GM21367 (cell line): ENCODE data around the gene MTPN.

ENCODE experiments used
- ATAC-seq: cut with Tn5 transposase; IDR thresholded peaks from one replicate; pipeline ENCODE4 v1.9.1; 2021; ENCODE audit not compliant: unreplicated experiment

Gene MTPN

DNA sequence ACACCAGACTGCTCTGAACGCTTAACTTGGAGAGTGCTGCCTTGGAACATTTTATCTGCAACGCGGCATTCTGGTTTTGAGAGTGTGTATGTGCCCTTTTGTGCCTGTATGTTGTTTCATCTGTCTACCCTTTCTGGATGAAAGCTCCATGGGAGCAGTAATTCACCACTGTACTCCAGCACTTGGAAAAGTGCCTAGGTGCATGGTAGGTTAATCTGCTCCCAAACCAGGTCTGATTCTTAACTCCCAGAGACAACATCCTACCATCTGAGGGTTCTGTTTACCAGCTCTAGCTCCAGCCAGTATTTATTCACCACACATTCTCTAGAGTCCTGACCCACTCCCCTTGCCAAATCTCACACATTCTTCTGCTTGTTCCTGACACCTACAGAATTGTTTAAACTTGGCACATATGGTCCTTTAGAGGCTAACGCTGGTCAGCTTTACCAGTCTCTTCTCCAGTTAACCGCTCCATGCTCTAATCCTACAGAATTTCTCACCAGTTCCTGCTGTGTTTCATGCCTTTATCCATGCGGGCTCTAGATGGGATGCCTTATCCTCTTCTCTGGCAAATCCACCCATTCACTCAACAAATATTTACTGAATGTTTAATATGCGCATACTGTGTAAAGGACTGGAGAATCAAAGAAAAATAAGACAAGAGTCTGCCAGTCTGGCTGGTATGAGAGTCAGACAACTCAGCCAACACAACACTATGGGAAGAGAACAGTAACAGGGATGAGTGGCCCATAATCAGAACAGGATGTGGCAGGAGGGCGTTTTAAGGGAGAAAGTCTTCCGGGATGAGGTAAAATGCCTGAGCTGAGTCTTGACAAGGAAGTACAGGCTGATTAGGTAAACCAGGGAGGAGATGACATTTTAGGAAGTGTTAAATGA, 46.3 kb downstream of the MTPN start:
- no peak for ATAC-seq

DNA sequence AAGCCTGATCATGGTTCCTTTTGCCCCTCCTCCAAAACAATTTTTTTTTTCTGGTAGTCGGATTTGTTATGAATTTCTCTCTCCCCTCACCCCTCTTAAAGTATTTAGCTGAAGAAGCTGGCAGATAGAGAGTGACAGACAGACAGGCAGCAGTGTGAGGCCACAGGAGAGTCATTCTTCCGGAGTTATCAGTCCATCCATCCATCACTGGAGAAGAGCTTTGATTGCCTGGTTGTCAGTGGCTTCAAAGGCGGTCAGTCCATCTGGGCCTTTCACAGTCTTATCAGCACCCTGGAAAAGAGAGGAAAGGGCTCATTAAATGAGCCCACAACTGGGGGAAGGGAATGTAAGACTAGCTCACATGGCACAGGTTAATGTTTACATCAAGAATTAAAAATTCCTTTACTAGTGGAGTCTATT, 47.4 kb downstream of the MTPN start:
- no peak for ATAC-seq

DNA sequence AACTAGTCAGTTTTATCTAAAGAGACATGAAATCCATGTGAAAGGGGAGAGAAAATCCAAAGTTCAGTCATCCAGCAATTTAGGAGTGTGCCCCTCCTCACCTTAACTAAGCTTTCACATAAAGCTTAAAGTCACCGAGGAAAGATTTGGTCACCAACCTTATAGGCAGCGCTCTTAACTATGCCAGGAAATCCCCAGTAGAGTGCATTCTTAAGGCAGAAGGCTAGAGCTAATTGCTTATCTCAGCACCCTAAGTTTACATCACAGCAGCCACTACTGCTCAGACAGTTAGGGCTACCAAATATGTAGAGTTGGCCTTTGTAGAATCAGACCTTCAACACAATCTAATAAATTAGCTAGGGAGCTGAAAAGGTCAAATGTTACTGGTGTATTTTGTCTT, 47.9 kb downstream of the MTPN start:
- ATAC-seq: no peak

DNA sequence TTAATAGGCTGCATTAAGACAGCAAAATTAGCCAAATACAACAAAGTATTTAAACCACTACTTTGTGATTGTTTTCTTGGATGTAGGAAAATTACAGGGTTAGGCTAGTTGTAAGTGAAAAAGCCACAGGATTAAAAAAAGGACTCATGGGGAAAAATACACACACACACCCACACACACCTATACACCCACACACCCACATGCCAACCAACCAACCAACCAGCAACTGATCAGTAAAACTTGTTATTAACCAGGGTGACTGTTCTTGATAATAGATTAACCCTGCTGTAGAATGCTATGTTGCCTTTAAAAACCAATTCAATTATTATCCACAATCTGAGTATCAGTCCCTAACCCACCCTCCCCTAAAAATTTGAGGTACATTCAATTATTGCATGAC, 49.0 kb downstream of the MTPN start:
- ATAC-seq: no peak

DNA sequence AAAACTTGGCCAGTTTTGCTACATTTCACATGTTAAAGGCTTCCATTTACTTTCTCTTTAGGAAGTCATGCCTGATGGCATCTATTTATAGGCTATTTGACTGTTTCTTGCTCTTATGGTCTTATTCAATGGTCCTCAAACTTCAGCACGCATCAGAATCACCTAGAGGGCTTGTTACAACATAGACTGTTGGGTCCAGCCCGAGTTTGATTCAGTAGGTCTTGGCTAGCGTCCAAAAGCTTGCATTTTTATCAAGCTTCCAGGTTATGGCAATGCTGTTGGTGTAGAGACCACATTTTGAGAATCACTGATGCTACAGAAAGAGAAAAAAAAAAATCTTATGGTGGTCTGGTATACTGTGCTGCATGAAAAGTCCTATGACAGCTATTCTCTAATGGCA, 51.9 kb downstream of the MTPN start:
- ATAC-seq: no peak

DNA sequence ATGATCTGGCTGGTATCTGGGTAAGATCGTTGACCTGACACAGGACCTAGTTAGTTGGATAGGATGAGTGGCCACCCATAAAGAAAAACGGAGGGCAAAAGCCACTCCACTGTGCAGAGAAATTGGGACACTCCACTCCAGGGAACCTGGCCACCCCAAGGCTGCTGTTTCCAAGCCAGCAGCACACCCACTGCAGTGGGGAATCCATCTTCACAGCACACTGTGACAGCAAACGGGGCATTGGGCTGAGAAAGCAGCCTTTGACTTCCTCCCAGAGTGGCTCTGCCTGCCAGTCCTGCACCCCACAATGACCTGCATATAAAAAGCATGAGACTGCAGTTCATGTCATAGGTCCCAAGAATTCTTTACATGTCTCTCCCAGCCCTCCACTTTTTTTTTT, 52.9 kb downstream of the MTPN start:
- ATAC-seq: no peak

DNA sequence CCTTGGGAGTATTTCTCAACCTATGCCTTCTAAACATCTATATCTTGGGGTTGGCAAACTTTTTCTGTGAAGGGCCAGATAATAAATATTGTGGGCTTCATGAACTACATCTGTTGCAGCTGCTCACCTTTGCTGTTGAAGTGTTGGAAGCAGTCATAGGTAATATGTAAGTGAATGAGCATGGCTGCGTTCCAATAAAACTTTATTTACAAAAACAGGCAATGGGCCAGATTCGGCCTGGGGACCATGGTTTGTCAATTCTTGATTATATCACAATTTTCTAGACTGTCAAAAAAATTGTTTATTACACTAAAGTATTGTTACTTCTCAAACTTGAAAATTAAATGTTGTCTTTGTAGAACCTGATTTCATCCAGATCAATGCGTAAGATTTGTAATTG, 54.9 kb downstream of the MTPN start:
- no peak for ATAC-seq

DNA sequence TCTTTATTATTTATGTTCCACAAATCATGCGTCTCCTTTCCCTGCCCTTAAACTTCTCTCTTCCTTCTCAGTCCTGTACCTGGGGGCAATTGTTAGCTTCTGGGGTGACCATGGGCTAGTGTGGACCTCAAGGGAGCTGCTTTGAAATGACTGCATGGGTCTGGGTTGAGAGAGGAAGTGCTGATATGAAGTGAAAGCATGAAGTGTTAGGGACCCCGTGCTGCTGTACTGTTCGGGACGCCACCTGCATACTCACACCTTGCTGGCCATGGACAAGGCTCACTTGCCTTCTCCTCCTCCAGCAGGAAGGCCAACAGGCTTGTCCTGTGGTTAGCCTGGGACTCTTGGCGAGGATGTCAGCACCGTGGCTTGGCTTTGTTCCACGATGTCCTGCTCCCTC, 56.7 kb downstream of the MTPN start:
- peak; percentile 52 for ATAC-seq

DNA sequence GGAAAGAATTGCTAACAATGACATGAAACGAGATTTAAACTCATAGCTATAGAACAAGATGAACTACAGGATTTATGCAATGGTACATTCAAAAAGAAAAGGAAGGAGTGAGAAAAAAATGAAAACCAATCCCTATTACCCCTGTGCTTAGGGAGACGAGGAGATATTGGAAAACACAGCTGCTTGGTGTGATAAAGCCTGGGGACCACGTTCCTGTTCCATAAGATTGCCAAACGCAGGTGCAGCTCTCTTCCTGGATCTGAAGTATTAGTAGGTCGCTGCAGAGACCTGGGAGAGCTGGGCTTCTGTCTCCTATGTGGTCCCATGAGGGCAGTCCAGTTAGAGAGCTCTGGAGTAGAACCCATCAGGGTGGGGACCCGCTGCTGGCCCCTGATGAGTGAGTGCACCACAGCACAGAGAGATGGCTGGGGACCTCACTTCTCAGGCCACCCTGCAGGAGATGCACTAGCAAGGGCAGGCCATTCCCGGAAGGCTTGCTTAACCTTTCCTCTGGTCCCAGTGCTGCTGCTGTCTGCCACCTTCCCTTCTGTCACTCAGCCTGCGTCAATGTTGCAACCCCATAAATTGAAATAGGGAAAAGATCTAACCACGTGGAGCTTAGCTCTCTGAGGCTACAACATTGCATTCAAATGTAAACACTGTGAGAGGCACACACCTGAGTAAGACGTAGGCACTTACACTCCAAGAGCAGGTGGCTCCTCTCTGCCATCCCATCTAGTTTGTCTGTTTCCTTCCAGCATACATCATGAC, 57.9 kb downstream of the MTPN start:
- no peak for ATAC-seq

DNA sequence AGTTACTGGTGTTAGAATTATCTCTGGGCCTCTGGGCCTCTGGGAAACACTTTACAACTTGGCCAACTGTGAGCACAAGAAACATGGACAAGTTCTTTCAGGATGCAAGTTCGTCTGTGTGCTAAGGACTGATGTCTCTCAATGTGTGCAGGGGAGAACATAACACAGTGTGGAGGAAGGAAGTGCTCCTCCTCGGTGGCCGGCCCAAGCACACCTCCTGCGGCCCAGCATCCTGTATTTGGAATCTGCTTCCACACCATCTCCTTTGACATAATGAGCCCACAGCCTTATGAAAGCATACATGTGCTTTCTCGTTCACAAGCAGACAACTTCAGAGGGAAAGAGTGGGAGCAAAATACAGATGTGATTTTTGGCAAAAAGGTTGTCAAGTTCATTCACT, 59.0 kb downstream of the MTPN start:
- no peak for ATAC-seq

DNA sequence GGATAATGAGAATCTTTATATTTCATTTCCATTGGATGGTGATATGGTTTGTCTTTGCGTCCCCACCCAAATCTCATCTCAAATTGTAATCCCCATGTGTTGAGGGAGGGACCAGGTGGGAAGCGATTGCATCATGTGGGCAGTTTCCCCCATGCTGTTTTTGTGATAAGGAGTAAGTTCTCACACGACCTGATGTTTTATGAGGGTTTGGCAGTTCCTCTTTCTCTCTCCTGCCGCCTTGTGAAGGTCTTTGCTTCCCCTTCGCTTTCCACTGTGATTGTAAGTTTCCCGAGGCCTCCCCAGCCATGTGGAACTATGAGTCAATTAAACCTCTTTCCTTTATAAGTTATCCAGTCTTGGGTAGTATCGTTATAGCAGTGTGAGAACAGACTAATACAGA, 59.4 kb downstream of the MTPN start:
- ATAC-seq: no peak

DNA sequence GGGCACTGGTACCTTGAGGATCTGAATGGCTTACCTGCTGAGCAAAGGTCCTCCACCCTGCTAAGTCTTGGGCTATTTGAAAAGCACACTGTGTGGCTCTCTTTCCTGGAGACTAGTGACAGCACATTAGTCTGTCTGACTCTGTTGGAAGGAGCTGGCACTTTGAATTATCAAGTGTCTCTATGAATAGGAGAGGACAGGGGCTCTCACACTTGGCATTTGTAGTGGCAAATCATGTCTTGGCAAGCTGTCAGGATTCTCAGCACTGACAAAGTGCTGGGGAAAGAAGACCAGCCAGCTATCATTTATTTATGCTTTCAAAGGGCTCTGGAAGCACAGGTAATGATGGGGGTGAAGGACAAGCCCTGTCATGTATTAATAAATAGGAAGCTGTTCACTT, 62.8 kb downstream of the MTPN start:
- no peak for ATAC-seq

DNA sequence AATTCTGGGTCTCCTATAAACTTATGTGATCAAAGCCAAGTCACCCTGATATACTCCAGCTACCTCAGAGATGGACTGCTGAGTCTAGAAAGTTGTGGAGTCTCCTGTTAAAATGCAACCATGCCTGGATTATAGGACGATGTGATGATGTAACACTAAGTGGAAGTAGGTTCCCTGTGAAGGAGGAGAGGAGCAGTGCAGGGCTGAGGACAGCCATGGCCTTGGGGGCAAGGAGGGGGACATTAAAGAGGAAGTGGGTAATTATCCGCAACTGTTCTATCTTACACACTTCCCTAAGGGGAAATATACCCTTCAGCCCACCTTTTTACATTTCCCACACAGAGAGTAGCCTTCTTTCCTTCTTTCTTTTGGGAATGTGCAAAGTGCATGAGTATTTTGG, 63.8 kb downstream of the MTPN start:
- ATAC-seq: no peak

DNA sequence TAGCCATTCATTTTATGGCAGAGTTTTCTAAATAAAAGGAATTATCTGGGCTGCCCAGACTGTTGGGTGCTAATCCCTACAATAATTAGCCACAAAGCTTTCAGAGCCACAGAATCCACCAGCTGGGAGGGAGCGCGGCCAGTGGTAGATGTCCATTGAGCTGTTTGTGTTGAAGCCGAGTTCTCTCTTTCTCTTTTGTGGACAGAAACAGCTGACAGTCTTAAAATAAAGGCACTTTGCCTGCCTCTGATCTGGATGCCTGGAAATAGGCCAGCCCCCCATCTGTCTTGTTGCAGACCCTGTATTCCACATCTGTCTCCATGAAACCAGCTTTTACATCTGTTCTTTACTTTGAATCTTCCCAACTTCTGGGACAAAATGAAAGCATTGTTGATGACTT, 66.1 kb downstream of the MTPN start:
- no peak for ATAC-seq

DNA sequence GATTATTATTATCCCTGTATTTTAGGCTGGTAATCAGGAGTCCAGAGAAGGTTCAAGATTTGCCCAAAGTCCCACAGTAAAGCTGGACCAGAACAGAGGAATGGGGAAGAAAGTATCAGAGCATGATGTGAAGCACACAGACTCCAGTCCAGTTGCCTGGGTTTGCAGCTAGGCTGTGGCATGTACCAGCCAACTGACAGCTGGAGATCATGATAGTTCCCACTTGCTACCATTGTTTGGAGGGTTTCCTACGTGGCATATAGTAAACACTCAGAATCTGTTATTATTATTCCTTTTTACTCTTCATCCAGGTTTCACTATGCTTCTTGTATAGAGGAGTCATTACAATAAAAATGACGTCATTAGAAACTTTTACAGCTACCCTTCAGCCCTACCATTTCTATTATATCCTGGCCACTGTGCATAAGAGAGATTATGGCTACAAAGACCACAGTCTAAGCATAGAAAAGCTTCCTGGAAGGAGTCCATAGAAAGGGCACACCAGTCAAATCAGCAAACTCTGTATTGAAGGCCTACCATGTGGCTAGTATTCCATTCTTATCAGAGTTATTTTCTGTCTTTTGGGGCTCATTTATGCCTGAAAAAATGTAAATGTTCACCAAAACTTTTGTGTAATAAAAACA, 66.6 kb downstream of the MTPN start:
- no peak for ATAC-seq

DNA sequence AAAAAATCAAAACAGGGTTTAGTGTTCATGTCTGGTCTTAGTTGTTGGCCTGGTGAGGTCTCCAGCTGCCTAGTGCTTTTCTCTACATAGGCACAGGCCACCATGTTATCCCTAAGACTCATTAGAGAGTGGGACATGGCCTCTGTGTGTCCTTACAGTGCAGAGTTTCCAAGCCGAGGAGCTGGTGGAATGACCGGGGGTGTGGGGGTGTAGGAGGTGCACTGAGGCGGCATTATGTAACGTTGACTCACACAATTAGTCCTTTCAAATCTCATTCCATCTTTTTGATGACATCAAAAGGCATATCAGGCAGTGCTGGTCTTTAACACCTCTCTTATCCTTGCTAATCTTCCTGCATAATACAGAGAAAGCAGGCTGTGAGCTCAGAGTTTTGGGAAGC, 71.3 kb downstream of the MTPN start:
- ATAC-seq: no peak

DNA sequence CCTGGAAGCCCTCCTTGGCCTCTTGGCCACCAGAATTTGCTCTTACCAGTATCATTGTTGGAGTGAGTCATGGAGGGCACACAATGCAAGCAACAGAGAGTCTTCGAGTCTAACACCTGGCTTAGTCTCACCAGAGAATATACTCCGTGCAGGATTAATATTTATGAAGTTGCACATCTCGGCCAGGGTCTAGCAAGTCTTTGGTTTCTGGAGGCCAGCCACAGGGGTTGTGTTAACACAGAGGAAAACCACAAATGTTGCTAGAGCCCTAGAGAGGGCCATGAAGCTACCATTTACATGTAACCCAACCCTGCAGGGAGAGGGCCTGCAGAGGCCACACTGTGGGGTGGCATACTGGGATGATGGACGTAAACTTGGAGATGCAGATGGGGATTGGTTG, 71.8 kb downstream of the MTPN start:
- ATAC-seq: no peak

DNA sequence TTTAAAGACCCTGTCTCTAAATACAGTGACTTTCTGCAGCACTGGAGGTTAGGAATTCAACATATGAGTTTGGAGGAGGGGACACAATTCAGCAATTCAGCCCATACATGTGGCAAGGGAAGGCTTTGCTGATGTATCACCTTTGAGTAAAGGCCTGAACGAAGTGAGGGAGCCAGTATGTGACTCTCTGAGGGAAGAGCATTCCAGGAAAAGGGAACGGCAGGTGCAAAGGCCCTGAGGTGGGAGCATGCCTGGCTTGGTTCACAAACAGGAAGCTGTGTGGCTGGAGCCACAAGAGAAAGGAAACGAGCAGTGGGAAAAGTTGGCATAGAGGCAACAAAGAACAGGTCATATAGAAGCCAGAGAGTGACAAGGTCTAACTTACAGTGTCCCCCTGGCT, 72.9 kb downstream of the MTPN start:
- no peak for ATAC-seq

DNA sequence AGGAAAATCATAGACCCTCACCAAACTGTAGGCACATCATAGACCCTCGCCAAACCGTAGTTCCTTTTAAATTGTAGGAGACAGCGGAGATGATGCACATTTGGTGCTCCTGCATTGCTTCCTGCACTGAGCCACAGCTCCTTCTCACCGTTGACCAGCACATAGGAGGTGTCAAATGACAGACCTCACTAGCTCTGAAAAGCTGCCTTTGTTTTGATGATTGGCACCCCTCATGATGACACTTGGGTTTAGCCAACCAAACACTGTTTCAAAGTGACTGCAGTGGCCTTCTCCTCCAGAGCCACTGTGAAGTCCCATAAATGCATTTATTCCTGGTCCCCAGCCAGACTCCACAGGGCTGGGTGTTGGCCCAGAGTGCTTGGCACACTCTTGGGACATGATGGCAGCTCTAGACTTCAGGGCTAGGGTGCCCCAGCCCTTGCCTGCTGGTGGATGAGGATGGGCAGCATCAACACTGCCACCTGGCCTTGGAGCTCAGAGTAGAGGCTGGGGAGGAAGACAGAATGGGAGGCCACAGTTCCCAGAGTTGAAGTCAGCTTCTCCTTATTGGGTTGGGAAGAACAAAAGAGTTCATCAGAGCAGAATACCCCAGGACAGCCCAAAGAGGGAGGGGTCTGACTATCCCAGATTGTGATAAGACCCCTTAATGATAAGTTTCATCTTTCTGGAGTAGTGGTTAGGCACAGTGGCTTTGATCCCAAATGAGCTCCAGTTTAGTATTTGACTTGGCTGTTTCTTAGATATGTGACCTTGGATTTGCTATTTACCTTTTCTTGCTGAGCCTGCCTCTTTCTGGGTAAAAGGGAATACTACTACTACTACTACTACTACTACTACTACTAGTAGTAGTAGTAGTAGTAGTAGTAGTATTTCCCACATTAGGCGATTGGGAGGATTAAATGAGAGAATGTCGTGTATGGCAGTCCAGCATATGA, 75.3 kb downstream of the MTPN start:
- no peak for ATAC-seq

DNA sequence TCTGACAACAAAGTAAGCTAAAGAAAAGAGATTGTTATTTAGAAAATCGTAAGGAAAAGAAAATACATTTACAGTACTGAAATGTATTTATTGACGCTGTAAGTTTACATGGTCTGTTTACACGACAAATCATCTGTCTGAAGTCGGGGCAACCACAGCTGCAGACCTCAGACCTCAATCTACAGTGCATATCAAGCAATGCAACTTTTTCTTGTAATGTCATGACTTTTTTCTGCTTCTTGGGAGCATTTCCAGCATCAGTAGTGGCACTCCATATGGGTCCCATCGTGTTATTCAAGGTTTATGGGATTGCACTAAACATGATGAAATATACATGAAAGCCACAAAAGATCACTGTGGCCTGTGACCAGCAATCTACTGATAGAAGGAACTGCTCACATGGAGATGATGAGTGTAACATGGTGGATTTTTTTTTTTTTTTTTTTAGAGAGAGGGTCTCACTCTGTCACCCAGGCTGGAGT, 77.1 kb downstream of the MTPN start:
- no peak for ATAC-seq
